ENCODE results near the gene KIAA1671.

GRCh38 chr22:24957043-24957442, 4.5 kb downstream of the KIAA1671 start:
- TF ChIP-seq CTCF (IDR thresholded peaks at IDR 0.05 in 8 of 11, conservative IDR thresholded peaks at IDR 0.05 in 3 of 11) (no peak), POLR2AphosphoS5 (IDR thresholded peaks at IDR 0.05) (no peak), POLR2A (IDR thresholded peaks at IDR 0.05) (no peak)

Data from spleen (tissue), 7 donors.